ENCODE results near the gene ST6GALNAC4.

Gene ST6GALNAC4

DNA sequence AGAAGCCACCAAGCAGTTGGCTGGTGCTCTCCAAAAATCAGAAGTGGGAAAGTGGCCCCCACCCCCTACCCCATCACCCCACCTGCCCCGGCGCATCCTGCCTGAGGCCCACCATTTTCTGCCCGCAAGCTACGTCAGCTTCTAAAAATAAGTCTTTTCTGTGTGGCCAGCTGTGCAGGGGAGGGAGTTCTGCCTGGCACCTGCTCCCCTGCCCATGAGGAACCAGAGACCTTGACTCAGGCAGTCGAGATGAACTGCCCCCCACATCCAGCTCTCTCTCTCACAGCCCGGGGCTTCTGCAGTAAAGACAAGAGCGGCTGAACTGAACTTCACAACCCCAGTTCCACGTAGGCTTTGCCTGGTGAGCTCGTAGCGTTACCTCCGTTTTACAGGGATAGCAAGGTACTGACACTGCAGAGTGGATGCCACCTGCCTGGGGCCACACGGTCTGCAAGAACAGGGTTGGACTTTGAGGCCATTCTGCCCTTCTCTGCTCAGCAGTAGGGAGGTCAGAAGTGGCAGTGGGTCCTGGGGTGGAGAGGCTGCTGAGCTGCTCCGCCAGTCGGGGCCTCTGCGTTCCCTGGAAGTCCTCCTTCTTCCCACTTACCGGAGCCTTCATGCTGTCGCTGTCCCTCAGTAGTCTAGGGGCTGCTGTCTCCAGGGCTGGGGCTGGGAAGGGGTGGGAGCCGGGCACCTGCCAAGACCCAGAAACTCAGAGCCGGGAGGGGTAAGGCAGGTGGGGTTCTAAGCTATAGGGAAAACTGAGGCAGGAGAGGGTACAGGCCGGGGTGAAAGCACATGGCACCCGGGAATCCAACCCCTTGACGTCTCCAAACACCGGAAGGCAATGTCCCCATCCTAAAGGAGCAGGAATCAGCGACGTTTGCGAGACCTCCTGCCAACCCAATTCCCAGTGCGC lies 781 bp downstream of the ST6GALNAC4 start:
- in situ Hi-C loops (cut with HindIII; ENCODE audit: low sequenced_read_pairs) = no loop called here

DNA sequence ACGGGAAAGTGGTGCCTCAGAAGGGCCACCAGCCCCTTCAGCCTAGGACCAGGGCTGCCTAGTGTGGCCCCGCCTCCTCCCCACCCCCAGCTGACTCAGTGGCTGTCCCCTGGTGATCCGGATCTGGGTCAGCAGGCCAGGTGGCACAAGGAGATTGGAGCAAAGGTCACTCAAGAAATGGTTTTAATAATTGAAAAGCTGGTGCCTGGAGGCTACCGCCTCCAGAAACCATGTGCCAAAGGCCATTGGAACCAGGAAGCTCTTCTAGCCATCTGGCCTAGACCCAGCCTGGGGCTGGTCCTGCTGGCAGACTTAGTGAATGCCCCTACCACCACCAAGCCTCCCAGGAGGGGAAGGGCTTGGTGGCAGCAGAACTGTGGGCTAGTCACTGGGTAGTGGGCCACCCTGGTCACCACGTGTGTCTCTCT lies 1.5 kb downstream of the ST6GALNAC4 start:
- in situ Hi-C loops (cut with HindIII; ENCODE audit: low sequenced_read_pairs) = no loop called here

DNA sequence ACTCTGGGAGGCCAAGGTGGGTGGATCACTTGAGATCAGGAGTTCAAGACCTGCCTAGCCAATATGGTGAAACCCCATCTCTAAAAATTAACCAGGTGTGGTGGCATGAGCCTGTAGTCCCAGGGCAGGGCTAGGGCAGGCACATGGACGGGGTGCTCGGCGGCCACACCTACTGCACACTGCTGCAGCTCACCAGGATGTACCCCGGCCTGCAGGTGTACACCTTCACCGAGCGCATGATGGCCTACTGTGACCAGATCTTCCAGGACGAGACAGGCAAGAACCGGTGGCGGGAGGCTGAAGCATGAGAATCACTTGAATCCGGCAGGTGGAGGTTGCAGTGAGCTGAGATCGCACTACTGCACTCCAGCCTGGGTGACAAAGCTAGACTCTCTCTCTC lies 3.2 kb downstream of the ST6GALNAC4 start:
- in situ Hi-C loops (cut with HindIII; ENCODE audit: low sequenced_read_pairs) = no loop called here

GRCh38 chr9:127912882-127913281 lies 4.0 kb downstream of the ST6GALNAC4 start:
- in situ Hi-C loops (cut with HindIII; ENCODE audit: low sequenced_read_pairs) = no loop called here

GRCh38 chr9:127912296-127912695 lies 4.5 kb downstream of the ST6GALNAC4 start:
- in situ Hi-C loops (cut with HindIII; ENCODE audit: low sequenced_read_pairs) = no loop called here

DNA sequence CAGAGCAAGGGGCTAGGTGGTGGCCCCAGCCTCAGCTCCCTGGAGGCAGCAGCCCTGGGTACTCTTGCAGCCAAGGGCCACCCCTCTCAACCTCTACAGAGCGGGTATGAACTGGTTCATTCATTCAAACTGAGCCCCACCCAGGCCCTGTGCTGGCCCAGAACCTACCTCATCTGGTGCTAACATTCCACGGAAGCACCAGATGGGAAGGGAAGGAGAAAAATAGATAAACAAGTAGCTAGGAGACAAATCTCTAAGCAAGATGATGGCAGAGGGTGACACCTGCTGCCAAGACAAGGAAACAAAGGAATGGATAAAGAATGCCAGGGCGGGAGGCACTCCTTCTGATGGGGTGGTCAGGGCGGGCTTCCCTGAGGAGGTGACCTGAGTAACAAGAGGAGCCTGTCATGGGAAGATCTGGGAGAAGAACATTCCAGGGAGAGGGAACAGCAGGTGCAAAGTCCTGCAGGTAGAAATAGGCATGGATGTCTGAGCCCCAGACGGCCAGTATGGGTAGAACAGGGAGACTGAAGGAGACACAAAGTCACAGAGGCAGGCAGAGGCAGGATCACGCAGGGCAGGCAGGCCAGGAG lies 6.1 kb downstream of the ST6GALNAC4 start:
- in situ Hi-C loops (cut with HindIII; ENCODE audit: low sequenced_read_pairs) = no loop called here

DNA sequence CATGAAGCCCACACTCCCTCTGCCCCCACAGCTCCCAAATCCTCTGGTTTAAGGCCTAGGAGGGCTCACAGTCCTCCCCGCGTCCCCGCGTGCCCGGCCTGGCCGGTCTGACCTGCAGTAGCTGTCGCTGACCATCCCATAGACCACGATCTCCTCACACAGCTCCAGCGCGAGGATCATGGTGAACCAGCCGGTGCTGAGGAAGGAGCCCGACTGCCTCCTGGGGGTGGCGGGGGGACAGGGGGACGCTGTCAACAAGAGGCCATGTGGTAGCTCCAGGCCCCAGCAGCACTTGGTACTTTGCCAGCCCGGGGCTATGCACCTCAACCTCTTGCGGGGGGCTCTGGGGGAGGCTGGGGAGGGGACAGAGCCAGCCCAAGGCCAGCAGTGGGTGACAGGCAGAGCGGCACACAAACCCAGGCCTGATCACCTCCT lies 7.0 kb downstream of the ST6GALNAC4 start:
- in situ Hi-C loops (cut with HindIII; ENCODE audit: low sequenced_read_pairs) = no loop called here

DNA sequence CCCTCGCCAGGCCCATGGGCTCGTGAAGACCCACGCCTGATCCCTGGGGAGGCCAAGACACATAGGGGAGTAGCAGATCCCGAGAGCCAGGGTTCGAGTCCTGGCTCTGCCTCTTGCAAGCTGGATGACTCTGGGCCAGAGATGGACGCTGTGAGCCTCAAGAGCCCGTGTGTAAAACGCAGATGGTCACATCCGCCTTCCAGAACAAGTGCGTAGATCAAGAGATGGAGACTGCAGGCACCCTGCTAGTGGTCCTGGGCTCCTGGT lies 8.2 kb downstream of the ST6GALNAC4 start:
- in situ Hi-C loops (cut with HindIII; ENCODE audit: low sequenced_read_pairs) = no loop called here

GRCh38 chr9:127907867-127908659 lies 8.8 kb downstream of the ST6GALNAC4 start:
- in situ Hi-C loops (cut with HindIII; ENCODE audit: low sequenced_read_pairs) = no loop called here

DNA sequence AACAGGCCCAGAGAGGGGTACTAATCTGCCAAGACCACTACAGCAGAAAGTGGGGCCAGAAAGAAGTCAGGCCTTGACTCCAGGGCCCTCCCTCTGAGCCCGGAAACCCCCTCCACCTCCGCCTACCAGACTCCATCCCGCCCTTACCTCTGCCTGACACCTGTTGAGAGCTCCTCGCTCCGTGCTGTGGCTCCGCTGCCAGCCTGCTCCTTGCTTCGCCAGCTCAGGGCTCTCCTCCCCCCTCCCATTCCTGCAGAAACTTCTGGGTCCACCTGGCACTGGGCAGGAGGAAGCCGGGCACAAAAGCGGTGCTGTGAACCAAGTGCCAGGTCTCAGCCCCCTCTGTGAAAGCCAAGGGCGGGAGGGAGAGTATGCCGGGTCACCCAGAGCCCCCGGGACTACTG lies 11.1 kb downstream of the ST6GALNAC4 start:
- in situ Hi-C loops (cut with HindIII; ENCODE audit: low sequenced_read_pairs) = no loop called here

- in situ Hi-C loops (cut with HindIII; ENCODE audit: low sequenced_read_pairs) = no loop called here
These were observed 11.7 kb downstream of the ST6GALNAC4 start for GRCh38 chr9:127905004-127905728.

- in situ Hi-C loops (cut with HindIII; ENCODE audit: low sequenced_read_pairs) = no loop called here
These were observed 12.3 kb downstream of the ST6GALNAC4 start for GRCh38 chr9:127904561-127905003.

- in situ Hi-C loops (cut with HindIII; ENCODE audit: low sequenced_read_pairs) = no loop called here
These were observed 13.0 kb downstream of the ST6GALNAC4 start for GRCh38 chr9:127903557-127904475.

- in situ Hi-C loops (cut with HindIII; ENCODE audit: low sequenced_read_pairs) = no loop called here
These were observed 17.5 kb downstream of the ST6GALNAC4 start, which contains the start of gene ST6GALNAC6 for GRCh38 chr9:127899128-127899943. ST6GALNAC6 (minus strand) TSS chr9:127899603; CDS start chr9:127897981, 1,622 bp downstream.

DNA sequence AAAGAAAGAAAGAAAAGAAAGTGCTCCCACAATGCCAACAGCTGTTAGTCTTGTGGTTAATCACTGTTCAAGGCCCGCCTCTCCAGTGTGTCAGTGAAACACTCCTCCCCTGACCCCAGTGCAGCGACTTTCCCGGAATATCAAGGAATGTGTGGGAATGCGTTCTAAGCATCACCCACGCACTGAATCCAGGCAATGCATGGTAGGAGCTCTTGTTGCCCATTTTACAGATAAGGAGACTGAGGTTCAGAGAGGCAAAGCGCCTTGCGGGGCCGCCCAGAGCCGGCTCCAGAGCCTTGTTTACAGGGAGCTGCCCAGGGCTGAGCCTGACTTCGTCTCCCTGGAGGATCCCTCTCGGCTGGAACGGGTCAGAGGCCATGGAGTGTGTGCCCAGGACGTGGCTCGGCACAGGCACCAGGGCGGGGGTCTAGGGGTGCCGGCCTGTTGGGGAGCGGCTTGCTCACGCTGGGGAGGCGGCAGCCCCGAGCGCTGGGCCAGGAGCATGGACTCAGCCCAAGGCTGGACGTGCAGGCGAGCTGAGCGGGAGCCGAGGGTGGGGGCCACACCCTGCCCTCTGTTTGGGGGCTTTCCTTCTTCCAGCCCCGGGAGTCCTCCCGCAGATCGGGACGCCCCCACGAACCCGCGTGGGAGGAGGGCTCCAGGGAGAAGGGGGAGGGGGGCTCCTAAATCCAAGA lies 18.3 kb downstream of the ST6GALNAC4 start:
- in situ Hi-C loops (cut with HindIII; ENCODE audit: low sequenced_read_pairs) = no loop called here

GRCh38 chr9:127897193-127897692 lies 19.6 kb downstream of the ST6GALNAC4 start:
- in situ Hi-C loops (cut with HindIII; ENCODE audit: low sequenced_read_pairs) = no loop called here

DNA sequence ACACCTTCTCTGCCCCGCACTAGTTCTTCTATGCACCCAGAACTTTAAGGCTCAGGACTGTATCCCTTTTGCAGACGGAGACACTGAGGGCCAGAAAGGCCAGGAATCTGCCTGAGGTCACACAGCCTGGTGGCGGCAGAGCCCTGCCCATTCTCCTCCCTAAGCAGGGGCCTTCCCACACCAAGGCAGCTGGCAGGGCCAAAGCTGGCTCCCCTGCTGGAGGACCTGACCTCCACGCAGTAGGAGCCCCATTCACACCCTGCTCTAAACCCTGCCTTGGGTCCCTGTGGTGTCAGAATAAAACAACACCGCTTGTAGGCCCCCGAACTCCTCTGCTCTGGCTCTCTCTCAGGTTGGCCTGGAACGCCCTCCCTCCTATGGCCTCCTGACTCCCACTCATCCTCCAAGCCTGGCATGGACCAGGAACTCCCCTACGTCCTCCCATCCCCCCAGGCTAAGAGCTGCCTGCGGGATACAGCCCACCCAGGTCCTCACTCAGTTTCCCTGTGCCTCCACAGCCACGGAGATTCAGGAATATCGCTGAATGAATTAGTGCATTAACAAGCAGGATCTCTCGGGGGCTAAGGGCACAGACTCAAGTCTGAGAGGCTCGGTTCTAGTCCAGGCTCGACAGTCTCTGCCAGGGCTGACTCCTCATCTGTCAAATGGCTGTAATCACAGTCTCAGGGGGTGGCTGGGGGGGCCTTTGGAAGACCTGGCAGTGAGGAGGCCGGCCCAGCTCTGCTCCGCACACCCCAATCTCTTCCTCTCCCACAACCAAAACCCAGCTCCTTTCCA lies 20.2 kb downstream of the ST6GALNAC4 start:
- in situ Hi-C loops (cut with HindIII; ENCODE audit: low sequenced_read_pairs) = no loop called here
